Measurements from ENCODE around the gene CFDP1.

GRCh38 chr16:75472908-75473877 is 39.9 kb upstream of the CFDP1 start:
- TF ChIP-seq CTCF (IDR thresholded peaks at IDR 0.05) (no peak), POLR2A (IDR thresholded peaks at IDR 0.05) (no peak)
